GM13977 (cell line): Measurements from ENCODE around the gene SFMBT2.

ENCODE experiments used
- DNase-seq: peaks from one replicate; pipeline ENCODE4 v3.0.0; 2012; ENCODE audit warnings: low spot score
- in situ Hi-C: fragments of 300-500 bp; cut with MboI; formaldehyde crosslinking; loops from one replicate; pipeline ENCODE4 v1.12.0; 2022; ENCODE audit warnings: low sequenced_read_pairs, low pct_unique_long_range_greater_than_20kb, mixed read lengths, inconsistent platforms; ENCODE audit not compliant: unreplicated experiment
- TF ChIP-seq, protein P1 (sequence below): IDR thresholded peaks from 2 replicates; pipeline ENCODE4 v1.5.1; 2012; ENCODE audit warnings: mild to moderate bottlenecking, control low read depth; ENCODE audit not compliant: insufficient read depth; ENCODE audit errors: extremely low read depth, missing control alignments

The SFMBT2 gene

DNA sequence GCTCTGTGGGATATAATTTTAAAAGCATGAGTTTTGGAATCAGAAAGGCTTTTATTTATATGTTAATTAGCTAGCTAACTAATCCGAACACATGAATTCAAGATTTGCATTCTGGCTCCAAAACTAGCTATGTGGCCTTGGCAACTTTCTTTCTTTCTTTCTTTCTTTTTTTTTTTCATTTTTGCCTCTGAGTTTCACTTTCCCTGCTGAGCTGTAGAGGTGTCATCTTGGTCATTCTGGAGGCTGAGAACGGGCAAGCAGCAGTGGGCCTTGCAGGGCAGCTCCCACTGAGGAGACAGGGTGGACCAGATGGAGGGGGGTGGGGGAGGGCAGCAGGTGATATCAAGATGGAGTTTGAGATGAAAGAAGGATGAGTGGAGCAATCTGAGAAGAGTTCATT, 24.8 kb upstream of the SFMBT2 start:
- peak; percentile 45 for DNase-seq
- in situ Hi-C loops, result no loop called here
- TF ChIP-seq, protein P1, sequence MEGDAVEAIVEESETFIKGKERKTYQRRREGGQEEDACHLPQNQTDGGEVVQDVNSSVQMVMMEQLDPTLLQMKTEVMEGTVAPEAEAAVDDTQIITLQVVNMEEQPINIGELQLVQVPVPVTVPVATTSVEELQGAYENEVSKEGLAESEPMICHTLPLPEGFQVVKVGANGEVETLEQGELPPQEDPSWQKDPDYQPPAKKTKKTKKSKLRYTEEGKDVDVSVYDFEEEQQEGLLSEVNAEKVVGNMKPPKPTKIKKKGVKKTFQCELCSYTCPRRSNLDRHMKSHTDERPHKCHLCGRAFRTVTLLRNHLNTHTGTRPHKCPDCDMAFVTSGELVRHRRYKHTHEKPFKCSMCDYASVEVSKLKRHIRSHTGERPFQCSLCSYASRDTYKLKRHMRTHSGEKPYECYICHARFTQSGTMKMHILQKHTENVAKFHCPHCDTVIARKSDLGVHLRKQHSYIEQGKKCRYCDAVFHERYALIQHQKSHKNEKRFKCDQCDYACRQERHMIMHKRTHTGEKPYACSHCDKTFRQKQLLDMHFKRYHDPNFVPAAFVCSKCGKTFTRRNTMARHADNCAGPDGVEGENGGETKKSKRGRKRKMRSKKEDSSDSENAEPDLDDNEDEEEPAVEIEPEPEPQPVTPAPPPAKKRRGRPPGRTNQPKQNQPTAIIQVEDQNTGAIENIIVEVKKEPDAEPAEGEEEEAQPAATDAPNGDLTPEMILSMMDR, result no peak

DNA sequence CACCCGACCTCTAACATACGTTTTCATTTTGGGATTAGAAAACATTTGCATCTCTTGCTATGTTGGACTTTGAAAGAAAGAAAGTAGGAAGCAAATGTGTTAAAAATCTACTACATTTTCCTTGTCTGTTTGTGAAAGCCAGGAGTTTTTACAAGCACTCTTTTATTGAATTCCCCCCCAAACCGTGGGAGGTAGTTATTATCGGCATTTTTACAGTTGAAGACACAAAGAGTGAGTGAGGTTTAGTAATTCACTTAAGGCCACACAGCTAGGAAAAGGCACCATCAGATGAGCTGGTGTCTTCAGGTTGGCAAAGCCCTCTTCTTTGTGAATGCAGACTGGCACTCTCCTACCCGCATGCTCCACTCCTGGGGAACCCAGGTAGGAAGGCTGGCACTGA, 23.5 kb upstream of the SFMBT2 start:
- TF ChIP-seq, protein P1, result no peak
- no peak for DNase-seq
- in situ Hi-C loops, result no loop called here

DNA sequence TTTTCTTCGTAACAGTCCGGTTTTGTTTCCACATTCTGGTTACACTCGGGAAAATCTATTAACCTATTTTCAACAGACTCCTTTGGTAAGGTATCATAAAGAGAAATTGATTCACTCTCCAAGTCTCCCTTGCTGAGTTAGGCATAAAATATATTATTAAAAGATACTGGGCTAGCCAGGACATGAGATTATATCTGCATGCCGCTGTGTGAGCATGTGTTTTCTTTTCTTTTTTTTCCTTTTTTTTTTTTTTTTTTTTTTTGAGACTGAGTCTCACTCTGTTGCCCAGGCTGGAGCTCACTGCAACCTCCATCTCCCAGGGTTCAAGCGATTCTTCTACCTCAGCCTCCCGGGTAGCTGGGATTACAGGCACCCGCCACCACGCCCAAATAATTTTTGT, 23.0 kb upstream of the SFMBT2 start:
- in situ Hi-C loops, result no loop called here
- DNase-seq, result no peak
- TF ChIP-seq, protein P1, result no peak

DNA sequence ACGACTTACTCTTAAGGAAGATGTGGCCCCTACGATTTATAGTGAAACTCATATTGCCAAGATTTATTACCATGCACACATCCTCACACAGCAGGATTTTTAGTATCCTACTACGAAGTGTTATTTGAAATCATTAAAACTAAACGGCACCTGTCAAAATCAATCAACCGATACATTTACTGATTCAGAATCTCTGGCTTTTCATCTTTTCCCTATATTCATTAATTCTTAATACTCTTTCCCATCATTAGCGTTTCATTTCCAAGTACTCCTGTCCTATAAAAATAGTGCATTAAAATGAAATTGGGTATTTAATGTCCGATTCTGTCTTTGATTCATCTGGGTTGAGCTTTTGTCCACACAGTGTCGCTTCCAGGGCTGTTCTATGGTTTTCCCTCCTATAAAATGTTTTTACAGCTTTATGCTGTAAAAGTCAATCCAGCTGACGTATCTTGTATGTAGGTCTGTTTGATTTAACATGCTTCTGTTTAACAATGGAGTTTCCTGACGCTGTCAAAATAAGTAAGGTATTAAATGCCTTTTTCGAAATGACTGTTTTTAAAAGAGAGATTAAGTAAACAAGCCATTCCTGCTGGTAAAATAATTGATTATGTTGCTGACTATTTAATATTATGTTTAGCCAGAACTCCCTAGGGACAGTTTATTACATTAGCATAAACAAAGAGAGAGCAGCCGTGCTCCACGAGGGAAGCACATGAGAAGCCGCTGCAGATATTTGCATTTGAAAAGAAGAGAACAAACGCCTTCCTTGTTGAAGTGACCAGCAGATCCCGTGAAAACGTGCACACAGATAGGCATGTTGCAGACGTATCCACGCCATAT, 22.3 kb upstream of the SFMBT2 start:
- DNase-seq, result no peak
- TF ChIP-seq, protein P1, result no peak
- in situ Hi-C loops, result no loop called here

DNA sequence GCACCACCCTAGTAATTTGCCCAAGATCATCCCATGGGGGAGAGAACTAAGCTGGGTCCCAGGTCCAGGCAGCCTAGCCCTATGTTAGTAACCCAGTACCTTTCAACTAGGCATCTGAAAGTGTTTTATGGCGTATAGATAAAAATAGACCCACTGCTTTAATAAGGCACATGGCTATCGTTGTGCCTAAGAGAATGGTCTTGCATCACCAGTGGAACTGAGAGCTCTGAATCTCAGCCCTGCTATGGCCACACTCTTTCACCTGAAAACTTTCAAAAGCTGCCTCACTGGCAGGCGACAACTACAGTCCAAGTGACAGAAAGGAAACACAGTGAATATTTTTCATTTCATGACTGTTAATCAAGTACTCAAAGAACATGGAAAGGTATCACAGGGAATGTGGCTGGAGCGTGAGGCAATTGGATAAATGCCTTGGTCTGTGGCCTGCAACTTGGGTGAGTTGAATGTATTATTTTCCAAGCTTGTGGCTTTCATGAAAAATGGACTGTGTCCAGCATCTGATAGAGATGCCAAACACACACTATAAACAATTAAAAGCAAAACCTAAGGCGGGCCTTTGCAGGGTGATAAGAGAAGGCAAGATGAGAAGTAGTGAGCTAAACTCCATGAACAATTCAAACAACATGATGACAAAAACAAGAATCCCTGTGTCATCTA, 18.0 kb upstream of the SFMBT2 start:
- TF ChIP-seq, protein P1, result no peak
- DNase-seq, result peak; percentile 30
- in situ Hi-C loops, result no loop called here

DNA sequence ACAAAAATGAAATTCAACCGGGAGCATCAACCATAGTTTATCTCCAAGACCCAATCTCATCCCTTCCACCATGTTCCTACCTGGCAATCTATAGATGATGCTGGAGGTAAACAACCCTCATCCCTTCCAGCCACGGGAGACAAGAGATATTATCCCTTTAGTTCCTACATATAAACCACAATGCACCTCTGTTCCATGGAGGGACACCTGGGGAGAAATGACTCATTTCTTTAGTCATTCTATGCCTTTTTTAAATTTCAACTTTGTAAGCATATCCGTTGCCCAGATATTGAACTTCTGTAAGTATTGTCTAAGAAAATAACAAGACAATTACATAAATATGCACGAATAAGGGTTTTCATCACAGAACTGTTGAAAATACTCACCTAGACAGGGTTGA, 15.5 kb upstream of the SFMBT2 start:
- in situ Hi-C loops, result no loop called here
- DNase-seq, result no peak
- TF ChIP-seq, protein P1, result no peak
